Measurements from ENCODE around the gene PID1.

PID1 gene

GRCh38 chr2:229300790-229301189, 29.7 kb upstream of the PID1 start:
- Histone ChIP-seq H3K9me3 (no peaks in the 10 kb centered on the region), H3K27ac (no peak overlapping the region), H3K27me3 (no peaks in the 10 kb centered on the region), H3K4me1 (peaks cover 0 to 8% (median 2%) of the 10 kb centered on the region in 4 donors), H3K36me3 (no peaks in the 10 kb centered on the region), H3K4me3 (no peak overlapping the region)
- intact Hi-C loops (cut with DNase I; ENCODE audit: low total_unique reads) = no loop called here
- no peak for DNase-seq
- no peak for TF ChIP-seq CTCF (IDR thresholded peaks at IDR 0.05)

GRCh38 chr2:229300371-229300770, 29.3 kb upstream of the PID1 start:
- no peak overlapping the region for H3K4me3 ChIP-seq
- DNase-seq = no peak
- H3K36me3 ChIP-seq = no peaks in the 10 kb centered on the region
- no peak for TF ChIP-seq CTCF (IDR thresholded peaks at IDR 0.05)
- H3K27me3 ChIP-seq = no peaks in the 10 kb centered on the region
- H3K4me1 ChIP-seq = peaks cover 0 to 8% (median 2%) of the 10 kb centered on the region in 4 donors
- intact Hi-C loops (cut with DNase I; ENCODE audit: low total_unique reads) = no loop called here
- no peak overlapping the region for H3K27ac ChIP-seq
- H3K9me3 ChIP-seq = no peaks in the 10 kb centered on the region

GRCh38 chr2:229297247-229297646, 26.2 kb upstream of the PID1 start:
- Histone ChIP-seq H3K9me3 (no peaks in the 10 kb centered on the region), H3K27me3 (no peaks in the 10 kb centered on the region), H3K4me3 (no peak overlapping the region), H3K4me1 (peaks cover 0 to 8% (median 2%) of the 10 kb centered on the region in 4 donors), H3K36me3 (no peaks in the 10 kb centered on the region), H3K27ac (peak overlapping the region in 1 of 2 donors; percentile 54)
- intact Hi-C loops (cut with DNase I; ENCODE audit: low total_unique reads) = no loop called here
- no peak for DNase-seq
- TF ChIP-seq CTCF (IDR thresholded peaks at IDR 0.05) = no peak

GRCh38 chr2:229296536-229296935, 25.4 kb upstream of the PID1 start:
- TF ChIP-seq CTCF (IDR thresholded peaks at IDR 0.05) = no peak
- H3K27me3 ChIP-seq = no peaks in the 10 kb centered on the region
- no peak overlapping the region for H3K4me3 ChIP-seq
- H3K27ac ChIP-seq = no peak overlapping the region
- H3K4me1 ChIP-seq = peaks cover 0 to 8% (median 2%) of the 10 kb centered on the region in 4 donors
- H3K36me3 ChIP-seq = no peaks in the 10 kb centered on the region
- H3K9me3 ChIP-seq = no peaks in the 10 kb centered on the region
- peak; percentile 56 to 72 for DNase-seq
- intact Hi-C loops (cut with DNase I; ENCODE audit: low total_unique reads) = no loop called here

GRCh38 chr2:229296016-229296415, 24.9 kb upstream of the PID1 start:
- no peaks in the 10 kb centered on the region for H3K9me3 ChIP-seq
- H3K27ac ChIP-seq = no peak overlapping the region
- H3K36me3 ChIP-seq = no peaks in the 10 kb centered on the region
- no peak for DNase-seq
- no peak for TF ChIP-seq CTCF (IDR thresholded peaks at IDR 0.05)
- H3K27me3 ChIP-seq = no peaks in the 10 kb centered on the region
- intact Hi-C loops (cut with DNase I; ENCODE audit: low total_unique reads) = no loop called here
- H3K4me3 ChIP-seq = no peak overlapping the region
- peaks cover 0 to 8% (median 2%) of the 10 kb centered on the region in 4 donors for H3K4me1 ChIP-seq

GRCh38 chr2:229287823-229288222, 16.7 kb upstream of the PID1 start:
- intact Hi-C loops (cut with DNase I; ENCODE audit: low total_unique reads) = no loop called here
- no peak for TF ChIP-seq CTCF (IDR thresholded peaks at IDR 0.05)

More at GRCh38 chr2:229287823-229288222, 16.7 kb upstream of the PID1 start:
- Histone ChIP-seq H3K36me3 (no peaks in the 10 kb centered on the region), H3K9me3 (no peaks in the 10 kb centered on the region), H3K27me3 (no peaks in the 10 kb centered on the region), H3K4me3 (no peak overlapping the region), H3K27ac (no peak overlapping the region), H3K4me1 (no peaks in the 10 kb centered on the region)
- DNase-seq = no peak

All from tibial artery (tissue), 4 donors.